GM18507 (cell line): ENCODE measurements around the gene FAM89B.
A peak's percentile ranks its signal among the peaks of the same experiment; 100 is the strongest.

Source experiments
- DNase-seq: peaks from one replicate; pipeline ENCODE4 v3.0.0; 2011; ENCODE audit warnings: low read depth; ENCODE audit not compliant: insufficient read length; ENCODE audit errors: extremely low spot score
- FAIRE-seq: peaks from 2 replicates; lab custom pipeline; 2011; peaks lifted over from hg19 to GRCh38; lab: Jason Lieb, UNC

FAM89B gene

DNA sequence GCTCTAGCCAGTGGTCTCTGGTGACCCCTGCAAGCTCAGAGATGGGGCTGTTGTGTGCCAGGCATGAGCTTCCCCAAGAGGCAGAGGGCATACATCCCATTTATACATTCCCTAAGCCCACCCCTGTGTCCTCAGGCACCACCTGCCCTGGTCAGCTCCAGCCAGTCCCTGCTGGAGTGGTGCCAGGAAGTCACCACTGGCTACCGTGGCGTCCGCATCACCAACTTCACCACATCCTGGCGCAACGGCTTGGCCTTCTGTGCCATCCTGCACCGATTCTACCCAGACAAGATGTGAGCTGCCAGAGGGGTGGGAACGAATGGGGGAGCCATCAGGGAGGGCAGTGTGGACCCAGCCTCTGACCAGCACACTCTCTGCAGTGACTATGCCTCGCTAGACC is 11.8 kb downstream of the FAM89B start:
- FAIRE-seq (no peak), DNase-seq (no peak)

DNA sequence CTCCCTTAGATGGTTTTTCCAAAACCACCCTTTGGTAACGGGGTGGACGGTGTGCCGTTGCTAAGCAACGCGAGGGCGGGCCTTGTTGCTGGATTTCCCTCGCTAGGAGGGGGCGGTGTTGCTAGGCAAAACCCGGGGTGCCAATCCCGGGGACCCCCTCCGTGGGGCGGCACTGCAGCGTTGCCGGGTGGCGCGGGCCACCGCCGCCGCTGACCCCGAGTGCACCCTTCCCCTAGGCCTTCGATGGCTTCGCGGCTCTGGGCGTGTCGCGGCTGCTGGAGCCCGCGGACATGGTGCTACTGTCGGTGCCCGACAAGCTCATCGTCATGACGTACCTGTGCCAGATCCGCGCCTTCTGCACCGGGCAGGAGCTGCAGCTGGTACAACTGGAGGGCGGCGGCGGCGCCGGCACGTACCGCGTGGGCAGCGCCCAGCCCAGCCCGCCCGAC is 12.4 kb downstream of the FAM89B start:
- no peak for DNase-seq
- no peak for FAIRE-seq

DNA sequence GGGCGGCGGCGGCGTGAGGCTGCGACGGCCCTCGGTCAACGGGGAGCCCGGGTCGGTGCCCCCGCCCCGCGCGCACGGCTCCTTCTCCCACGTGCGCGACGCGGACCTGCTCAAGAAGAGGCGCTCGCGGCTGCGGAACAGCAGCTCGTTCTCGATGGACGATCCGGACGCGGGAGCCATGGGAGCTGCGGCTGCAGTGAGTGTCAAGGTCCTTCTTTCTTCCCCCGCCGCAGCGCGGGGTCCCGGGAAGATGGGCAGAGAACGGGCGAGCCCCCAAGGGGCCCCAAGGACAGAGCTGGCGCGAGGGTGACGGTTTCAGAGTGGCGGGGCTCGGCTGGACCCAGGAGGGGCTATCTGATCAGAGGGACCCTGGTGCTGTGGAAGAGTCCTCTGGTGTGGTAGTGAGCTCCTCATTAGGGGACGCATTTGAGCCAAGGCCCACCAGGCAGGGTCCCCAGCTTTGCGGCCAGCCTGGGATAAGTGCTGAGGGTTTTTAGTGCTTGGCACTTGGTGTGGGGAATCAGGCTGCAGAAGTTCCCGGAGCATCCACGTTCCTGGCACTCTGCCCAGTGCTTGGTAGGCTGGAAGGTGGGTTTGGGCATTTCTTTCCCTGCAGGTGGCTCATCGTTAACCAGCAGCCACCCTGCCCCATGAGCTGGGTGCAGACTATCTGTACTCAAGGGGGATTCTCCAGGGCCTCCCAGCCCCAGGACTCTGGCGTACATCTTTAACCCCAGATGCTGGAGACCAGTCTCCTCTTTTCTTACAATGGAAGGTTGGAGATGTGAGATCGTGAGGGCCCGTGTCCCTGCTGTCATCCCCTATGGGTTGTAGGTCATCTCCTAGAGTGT is 13.3 kb downstream of the FAM89B start:
- DNase-seq (no peak), FAIRE-seq (no peak)

DNA sequence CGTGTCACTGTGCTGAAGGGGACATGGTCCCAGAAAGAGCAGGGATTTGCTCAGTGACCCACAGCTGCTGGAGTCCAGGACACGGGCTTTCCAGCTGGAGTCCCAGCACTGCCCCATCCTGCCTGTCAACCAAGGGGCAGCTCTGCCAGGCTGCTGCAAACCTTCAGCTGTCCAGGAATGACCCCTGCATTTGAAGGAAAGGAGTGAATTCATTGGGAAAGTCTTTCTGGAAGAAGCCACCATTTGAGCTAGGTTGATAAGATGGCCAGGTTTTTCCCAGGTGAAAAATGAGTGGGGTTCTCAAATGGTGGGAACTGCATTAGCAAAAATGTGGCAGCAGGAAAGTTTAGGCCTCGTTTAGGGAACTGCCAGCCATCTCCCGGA is 13.9 kb downstream of the FAM89B start:
- DNase-seq (no peak), FAIRE-seq (no peak)

DNA sequence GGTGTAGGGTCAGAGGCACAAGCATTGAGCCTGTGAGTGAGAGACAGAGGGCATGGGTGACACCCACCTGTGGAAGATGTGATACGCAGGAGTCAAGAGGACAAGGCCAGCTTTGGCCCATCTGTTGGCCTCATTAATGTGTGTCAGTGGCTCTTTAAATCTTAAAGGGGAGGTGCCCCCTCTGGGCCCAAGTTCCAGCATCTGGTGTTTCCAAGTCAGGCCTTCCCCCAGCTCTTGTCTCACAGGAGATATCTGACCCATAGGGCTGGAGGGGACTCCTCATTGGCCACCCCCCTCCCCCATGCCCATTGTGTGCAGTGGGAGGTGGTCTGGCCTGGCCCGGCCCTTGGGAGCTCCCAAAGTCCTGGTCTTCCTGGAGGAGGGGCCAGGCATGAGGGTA is 14.3 kb downstream of the FAM89B start:
- DNase-seq (no peak), FAIRE-seq (no peak)

DNA sequence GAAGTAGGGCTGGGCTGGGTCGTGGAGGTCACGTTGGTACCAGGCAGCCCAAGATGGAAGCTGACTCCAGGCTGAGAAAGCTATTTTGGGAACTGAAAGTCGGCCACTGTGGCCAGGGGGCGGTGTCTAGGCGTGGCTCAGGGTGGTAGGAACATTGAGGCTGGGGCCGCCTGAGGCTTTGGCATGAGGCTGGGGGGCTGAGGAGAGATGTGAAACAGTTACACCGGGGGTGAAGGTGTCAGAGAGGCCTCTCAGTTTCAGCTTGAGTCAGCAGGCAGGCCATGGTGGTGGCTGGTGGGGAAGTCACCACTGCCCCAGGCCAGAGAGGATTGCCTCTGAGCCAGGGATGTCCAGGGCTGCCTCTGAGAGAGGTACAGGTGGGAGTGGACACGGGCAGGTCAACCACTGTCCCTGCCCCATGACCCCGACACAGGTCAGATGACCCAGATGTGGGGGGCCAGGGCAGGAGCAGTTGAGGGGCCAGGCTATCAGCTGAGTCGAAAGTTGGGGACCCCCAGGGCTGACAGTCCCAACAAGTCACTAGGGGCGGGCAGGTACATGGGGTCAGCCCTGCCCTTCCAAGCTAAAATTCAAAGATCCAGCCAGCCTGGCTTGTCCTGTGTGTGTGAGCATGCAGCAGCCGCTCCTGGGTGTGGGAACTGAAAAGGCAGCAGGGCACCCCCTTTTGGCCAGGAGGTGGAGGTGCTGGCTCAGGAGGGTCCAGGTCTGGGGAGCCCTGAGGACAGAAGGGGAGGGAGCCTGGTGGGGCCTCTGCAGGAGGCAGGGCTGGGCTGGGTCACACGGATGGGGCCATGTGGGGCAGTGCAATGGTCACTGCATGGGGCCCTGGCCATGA is 16.1 kb downstream of the FAM89B start:
- FAIRE-seq, result peak; percentile 100
- DNase-seq, result peak; percentile 92

DNA sequence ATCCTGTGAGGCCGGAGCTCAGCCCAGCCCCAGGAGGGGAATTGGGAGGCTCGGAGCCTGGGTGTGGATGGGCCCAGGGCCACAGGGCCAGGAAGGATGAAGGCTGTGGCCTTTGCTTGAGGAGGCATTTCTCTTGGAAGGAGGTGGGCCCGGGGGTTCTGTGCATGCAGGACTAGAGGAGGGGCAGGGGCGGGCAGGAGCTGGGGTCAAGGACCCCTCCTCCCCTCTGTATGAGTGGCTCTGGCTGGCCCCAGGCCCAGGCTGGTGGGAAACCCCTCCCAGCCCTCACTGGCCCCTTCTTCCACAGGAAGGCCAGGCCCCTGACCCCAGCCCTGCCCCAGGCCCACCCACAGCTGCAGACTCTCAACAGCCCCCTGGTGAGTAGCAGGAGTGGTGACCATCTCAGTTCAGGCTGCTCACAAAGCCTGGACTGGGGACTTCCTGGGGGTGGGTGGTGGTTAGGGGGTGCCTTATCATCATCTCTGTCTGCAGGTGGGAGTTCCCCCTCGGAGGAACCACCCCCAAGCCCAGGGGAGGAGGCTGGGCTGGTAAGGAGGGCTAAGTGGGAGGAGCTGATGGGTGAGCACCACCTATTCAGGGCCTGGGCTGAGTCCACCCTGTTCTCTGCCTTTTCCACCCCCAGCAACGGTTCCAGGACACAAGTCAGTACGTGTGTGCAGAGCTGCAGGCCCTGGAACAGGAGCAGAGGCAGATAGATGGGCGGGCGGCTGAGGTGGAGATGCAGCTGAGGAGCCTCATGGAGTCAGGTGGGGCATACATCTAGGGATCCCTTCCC is 17.3 kb downstream of the FAM89B start:
- FAIRE-seq (peak; percentile 46), DNase-seq (no peak)

DNA sequence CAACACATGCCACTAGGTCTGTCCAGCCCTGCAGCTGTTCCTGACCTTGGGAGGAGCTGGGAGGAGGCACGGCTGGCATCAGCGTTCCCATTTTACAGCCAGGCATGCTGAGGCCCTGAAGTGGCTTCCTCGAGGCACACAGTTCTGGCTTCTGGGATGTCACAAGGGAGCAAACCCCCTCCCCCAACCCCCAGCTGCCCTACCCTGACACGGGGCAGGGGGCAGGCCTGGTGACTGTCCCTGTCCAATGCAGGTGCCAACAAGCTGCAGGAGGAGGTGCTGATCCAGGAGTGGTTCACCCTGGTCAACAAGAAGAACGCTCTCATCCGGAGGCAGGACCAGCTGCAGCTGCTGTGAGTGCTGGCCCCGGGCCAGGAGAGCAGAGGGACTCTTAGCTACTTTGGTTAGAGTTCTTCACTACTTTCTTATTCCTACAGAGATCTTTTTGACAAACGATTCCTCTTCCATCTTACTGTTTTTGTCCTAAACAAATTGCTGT is 18.0 kb downstream of the FAM89B start:
- DNase-seq, result no peak
- no peak for FAIRE-seq

DNA sequence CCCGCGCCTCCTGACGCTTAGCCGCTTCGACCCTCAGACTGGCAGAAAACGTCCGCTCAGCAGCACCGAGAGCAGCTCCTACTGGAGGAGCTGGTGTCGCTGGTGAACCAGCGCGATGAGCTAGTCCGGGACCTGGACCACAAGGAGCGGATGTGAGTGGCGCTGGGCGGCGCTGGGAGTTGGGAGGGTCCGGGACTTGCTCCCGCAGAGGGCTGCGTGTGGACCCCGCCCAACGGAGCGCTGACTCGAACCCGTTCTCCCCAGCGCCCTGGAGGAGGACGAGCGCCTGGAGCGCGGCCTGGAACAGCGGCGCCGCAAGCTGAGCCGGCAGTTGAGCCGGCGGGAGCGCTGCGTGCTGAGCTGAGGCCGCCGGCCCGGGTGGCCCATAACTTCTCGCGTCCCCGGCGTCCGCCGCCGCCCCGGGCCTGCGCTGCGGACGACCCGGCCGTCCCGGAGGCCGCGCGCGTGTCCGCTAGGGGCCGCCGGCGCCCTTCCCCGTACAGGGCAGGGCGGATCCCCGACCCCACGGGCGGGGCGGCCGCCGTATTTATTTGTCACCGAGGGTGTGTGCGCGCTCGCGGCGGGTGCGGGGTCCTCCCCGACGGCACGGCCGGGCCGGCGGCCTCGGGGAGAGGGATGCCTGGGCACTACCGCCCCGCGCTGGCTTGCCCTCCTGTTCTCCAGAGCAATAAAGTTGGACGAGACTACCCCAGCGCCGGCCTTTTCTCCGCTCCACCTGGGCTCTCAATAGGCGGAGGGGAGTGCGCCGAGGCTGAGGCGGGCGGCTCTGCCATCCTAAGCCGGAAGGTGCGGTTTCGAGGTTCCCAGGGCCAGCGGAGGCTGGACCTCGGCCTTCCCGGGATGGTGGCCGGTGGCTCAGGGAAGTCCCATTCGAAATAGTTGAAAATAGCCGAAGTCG is 19.9 kb downstream of the FAM89B start:
- DNase-seq (no peak), FAIRE-seq (no peak)

DNA sequence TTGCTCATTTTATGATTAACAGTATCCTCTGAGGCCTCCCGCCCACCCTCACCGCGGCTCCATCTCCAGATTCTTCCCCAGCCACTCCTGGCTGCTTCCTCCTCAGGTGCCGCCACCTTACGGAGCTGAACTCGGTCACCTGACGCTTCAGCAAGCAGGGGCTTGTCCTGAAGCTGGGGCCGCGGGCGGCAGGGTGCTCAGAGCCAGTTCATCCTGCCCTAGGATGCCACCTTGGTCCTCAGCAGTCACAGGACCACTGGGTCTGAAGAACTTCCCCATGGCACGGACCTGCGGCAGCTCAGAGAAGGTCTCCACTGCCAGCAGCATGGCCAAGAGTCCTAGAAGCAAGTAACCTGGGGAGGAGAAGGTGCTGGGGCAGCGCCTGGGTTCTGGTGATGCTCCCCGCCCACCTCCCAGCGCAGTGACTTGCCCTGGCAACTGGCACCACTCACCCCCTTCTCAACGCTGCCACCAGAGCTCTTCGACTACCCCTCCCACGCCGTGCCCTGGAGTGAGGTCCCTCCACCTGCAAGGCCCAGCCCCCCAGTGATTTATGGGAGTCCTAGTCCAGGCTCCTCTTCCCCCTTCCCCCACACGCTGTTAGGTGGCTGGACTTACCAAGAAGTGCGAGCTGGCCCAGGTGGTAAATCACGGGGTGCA is 20.6 kb downstream of the FAM89B start:
- no peak for FAIRE-seq
- no peak for DNase-seq

DNA sequence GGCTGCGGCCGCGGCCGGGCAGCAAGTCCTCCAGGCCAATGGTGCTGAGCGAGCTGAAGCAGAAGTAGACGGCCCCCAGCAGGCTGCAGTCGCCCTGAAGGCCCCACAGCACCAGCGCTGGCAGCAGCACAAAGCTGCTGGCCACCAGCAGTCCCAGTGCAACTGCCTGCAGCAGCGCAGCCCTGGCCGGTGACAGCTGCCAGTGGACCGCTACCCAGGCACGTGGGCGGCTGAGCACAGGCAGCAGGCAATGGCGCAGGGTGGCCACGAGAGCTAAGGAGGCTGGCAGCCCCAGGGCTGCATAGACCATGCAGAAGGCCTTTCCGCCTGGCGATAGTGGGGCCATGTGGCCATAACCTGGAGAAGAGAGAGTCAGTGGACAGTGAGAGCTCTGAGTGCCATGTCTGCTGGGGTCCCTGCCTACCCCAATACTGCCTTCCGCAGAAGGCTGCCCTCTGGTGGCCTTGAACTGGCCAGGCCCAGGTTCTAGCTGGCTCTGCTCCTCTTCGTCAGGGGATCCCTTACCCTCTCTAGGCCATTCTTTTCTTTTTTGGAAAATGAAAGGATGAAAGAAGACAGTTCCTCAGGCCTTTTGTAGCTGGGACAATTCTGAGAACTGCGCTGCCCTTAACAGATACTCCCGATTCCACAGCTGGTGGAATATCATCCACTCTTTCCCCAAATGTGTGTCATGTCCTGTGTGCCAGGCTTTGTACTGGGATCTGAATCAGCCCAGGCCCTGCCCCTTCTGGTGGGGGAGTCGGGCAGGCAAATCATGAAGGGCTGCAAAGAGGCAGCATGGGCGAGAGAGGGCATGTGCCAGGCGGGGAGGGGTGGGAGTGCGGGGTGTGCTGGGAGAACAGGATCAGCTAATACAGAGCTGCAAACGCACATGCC is 21.4 kb downstream of the FAM89B start:
- FAIRE-seq (peak; percentile 63), DNase-seq (no peak)

DNA sequence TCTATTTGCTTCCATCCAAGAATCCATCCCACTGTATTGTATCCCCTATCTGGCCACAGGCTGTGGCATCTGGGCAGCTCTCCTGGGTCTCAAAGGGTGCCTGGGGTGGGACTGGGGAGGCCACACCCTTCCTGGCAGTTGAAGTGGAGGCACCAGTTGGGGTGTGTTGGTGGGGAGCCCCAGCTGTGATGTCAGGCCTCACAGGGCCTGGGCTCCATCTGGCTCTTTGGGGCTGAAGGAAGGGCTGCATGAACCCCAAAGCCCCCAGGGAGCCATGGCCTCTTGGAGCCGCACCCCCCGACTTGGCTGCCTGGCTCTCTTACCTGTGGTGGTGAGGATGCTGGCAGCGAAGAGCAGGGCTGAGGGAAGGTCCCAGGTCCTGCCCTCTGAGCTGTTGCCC is 22.8 kb downstream of the FAM89B start:
- FAIRE-seq (no peak), DNase-seq (no peak)

DNA sequence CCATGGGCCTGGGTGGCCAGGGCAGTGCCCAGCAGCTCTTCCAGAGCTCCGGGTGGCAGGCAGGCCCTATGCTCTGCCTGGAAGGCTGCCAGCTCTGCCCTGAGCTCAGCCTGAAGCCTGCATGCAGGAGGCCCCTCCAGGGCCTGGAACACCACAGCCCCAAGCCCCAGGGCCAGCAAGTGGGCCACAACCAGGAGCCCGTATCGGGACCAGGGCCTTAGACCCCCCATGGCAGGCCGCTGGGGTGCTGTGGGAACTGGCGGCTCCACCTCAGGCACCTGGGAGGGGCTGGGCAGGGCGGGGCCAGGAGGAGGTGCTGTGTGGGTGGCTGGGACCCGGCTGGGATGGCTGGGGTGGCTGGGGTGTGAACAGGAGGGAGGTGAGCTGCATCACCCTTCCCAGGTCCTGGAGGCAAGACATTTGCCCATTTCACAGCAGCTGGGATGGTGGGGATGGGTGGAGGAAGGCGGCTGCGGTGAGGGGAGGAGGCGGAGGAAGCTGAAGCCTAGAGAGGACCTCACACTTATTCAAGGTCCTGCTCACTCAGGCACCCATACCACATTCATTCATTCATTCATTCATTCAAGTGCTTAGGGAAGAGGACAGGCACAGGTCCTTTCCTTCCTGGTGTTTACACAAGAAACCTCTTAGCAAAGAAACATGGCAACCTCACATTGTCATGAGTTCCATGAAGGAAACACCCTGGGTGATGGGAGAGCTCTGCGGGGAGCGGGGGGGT is 23.4 kb downstream of the FAM89B start, which contains the start of gene KCNK7:
Gene KCNK7, minus strand, starts transcription at position 258 of the 739 bp plus-strand sequence. Its CDS starts 28 bp downstream, at position 230.
- DNase-seq (no peak), FAIRE-seq (no peak)

DNA sequence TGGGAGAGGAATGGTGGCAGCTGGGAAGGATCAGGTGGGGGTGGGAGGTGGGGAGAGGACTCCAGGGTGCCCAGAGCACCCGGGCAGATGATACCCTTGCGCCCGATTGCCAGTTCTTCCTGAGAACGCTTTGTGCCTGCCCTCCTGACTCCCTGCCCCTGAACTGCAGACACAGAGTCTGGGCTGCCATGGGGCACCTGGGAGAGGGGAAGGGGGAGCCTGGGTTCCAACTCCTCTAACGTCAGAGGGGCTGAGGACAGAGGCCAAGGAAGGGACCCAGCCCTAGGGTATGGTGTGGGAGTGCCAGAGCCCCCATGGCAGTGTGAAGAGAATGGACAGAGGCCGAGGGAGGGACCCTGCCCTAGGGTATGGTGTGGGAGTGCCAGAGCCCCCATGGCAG is 24.2 kb downstream of the FAM89B start:
- DNase-seq (no peak), FAIRE-seq (no peak)

DNA sequence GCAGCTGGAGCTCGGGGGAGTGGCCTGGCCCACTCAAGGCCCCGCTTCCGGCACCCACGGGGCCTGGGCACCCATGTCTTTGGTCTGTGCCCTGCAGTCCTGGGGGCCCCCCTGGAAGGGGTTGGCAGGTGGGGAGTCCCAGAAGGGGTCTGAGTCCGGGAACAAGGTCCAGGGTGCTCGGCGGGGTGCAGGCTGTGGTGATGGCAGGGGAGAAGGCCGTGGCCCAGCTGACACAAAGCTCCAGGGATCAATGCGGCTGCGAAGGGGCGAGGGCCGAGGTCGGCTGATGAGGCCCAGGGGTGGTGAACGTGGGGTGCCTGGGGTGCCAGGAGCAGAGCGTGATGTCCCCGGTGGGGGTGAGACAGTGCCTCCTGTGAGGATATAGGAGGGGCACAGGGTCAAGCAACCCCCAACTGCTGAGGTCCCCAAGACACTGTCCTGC is 25.9 kb downstream of the FAM89B start:
- FAIRE-seq (no peak), DNase-seq (no peak)

DNA sequence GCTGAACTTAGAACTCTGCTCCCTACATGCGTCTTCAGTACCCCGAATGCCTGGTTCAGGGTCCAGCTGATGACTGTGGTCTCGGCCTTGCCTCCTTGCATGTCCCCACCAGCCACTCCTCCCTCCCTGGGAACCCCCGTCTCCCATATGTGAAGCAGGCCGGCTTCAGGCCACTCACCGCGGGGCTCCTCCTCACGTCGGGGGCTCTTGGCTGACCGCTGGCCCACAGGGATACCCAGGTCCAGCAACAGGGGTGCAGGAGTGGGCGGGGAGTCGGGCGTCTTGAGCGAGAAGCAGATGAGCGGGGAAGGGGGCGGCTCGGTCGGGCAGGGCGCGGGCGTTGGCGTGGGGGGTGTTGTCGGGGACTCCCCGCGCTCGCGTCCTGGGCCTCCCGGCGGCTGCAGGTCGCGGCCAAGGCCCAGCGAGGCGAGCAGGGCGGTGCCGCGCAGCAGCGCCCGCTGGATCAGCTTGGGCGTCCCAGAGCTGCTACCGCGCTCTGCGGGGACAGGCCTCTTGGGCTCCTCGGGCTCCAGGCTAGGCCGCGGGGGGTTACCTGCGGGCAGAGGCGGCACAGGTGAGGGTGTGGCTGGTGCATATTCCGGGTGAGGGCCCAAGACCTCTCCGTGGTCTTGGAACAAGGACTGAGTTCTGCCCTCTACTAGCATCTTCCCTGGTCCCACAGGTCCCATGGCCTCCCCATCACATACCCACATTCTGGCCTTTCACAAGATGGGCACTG is 27.0 kb downstream of the FAM89B start:
- no peak for FAIRE-seq
- no peak for DNase-seq
